ENCODE measurements around the gene FBXL16.
"Not testable (repeated sequence)": the region's sequence is repeated elsewhere in the genome, so short reads cannot be mapped to it uniquely, and the experiment has no call there.

The FBXL16 gene

DNA sequence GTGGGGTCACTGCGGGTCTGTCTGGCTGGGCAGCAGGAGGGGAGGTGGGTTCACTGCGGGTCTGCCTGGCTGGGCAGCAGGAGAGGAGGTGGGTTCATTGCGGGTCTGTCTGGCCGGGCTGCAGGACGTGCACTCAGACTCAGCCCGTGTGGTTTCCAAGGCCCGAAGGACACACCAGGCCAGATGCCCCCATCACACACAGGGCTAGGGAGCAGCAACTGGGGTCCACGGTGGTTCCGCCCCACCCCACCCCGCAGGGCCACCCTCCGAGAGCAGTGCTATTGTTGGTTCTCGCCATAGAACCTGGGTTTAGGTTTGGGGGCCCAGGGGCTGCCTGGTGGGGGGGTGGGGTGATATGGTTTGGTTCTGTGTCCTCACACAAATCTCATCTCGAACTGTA is 41.0 kb upstream of the FBXL16 start:
- Histone ChIP-seq H3K36me3 (ENCODE audit: control insufficient read depth in 1 of 2, insufficient read depth in 2 of 2, low read depth in 1 of 2, low read length in 2 of 2) (no peaks in the 10 kb centered on the region), H3K4ac (ENCODE audit: low read depth in 1 of 2, low read length in 2 of 2) (no peak overlapping the region), H3K4me2 (ENCODE audit: low read length, poor library complexity, severe bottlenecking) (no peak overlapping the region), H3K4me1 (ENCODE audit: control insufficient read depth, insufficient read depth, low read depth, low read length) (peaks cover 6% of the 10 kb centered on the region), H4K8ac (ENCODE audit: low read length) (no peak overlapping the region), H2BK120ac (ENCODE audit: low read depth, low read length) (no peak overlapping the region), H2AFZ (ENCODE audit: low read depth, low read length) (no peak overlapping the region), H2BK12ac (ENCODE audit: low read length in 2 of 2) (no peak overlapping the region), H3K23ac (ENCODE audit: low read length in 2 of 2) (no peak overlapping the region), H2BK15ac (ENCODE audit: low read depth, poor library complexity, severe bottlenecking) (no peak overlapping the region), H3K9me3 (ENCODE audit: control insufficient read depth, low read length) (no peaks in the 10 kb centered on the region), H4K91ac (ENCODE audit: low read length) (no peak overlapping the region), H3K27ac (ENCODE audit: low read length, poor library complexity, severe bottlenecking) (no peak overlapping the region), H3K14ac (ENCODE audit: low read length in 2 of 2) (no peak overlapping the region), H3K4me3 (ENCODE audit: insufficient read depth in 1 of 2, low read depth in 1 of 2, low read length in 2 of 2) (no peak overlapping the region), H3K18ac (ENCODE audit: low read depth in 1 of 2, low read length in 2 of 2) (no peak overlapping the region), H3K79me1 (replicated peaks; ENCODE audit: low read length, poor library complexity, severe bottlenecking) (peaks cover 2% of the 10 kb centered on the region), H2AK5ac (ENCODE audit: low read length, severe bottlenecking) (no peak overlapping the region), H2BK5ac (ENCODE audit: low read depth, low read length, poor library complexity, severe bottlenecking) (no peak overlapping the region), H3K27me3 (ENCODE audit: control insufficient read depth in 1 of 2, insufficient read depth in 1 of 2, low read length in 2 of 2) (peaks cover 0 to 16% of the 10 kb centered on the region in 2 experiments), H3K9ac (ENCODE audit: low read length) (no peak overlapping the region)
- no peak for DNase-seq
- whole genome bisulfite sequencing, result 87% methylated on average over 11 of the region's 13 CpGs

- Histone ChIP-seq H3K18ac (ENCODE audit: low read depth in 1 of 2, low read length in 2 of 2) (no peak overlapping the region), H3K27ac (ENCODE audit: low read length, poor library complexity, severe bottlenecking) (no peak overlapping the region), H2BK120ac (ENCODE audit: low read depth, low read length) (no peak overlapping the region), H4K91ac (ENCODE audit: low read length) (no peak overlapping the region), H3K4me3 (ENCODE audit: insufficient read depth in 1 of 2, low read depth in 1 of 2, low read length in 2 of 2) (no peak overlapping the region), H3K27me3 (ENCODE audit: control insufficient read depth in 1 of 2, insufficient read depth in 1 of 2, low read length in 2 of 2) (peaks cover 0 to 8% of the 10 kb centered on the region in 2 experiments), H3K79me1 (replicated peaks; ENCODE audit: low read length, poor library complexity, severe bottlenecking) (peaks cover 2% of the 10 kb centered on the region), H3K4me1 (ENCODE audit: control insufficient read depth, insufficient read depth, low read depth, low read length) (peaks cover 8% of the 10 kb centered on the region), H3K36me3 (ENCODE audit: control insufficient read depth in 1 of 2, insufficient read depth in 2 of 2, low read depth in 1 of 2, low read length in 2 of 2) (no peaks in the 10 kb centered on the region), H3K4me2 (ENCODE audit: low read length, poor library complexity, severe bottlenecking) (no peak overlapping the region), H2BK5ac (ENCODE audit: low read depth, low read length, poor library complexity, severe bottlenecking) (no peak overlapping the region), H3K9ac (ENCODE audit: low read length) (no peak overlapping the region), H2AK5ac (ENCODE audit: low read length, severe bottlenecking) (no peak overlapping the region), H2AFZ (ENCODE audit: low read depth, low read length) (no peak overlapping the region), H4K8ac (ENCODE audit: low read length) (no peak overlapping the region), H2BK12ac (ENCODE audit: low read length in 2 of 2) (no peak overlapping the region), H3K9me3 (ENCODE audit: control insufficient read depth, low read length) (no peaks in the 10 kb centered on the region), H3K4ac (ENCODE audit: low read depth in 1 of 2, low read length in 2 of 2) (no peak overlapping the region), H3K14ac (ENCODE audit: low read length in 2 of 2) (no peak overlapping the region), H3K23ac (ENCODE audit: low read length in 2 of 2) (no peak overlapping the region), H2BK15ac (ENCODE audit: low read depth, poor library complexity, severe bottlenecking) (no peak overlapping the region)
- WGBS, result 4% methylated on average over 14 of the region's 14 CpGs
- no peak for DNase-seq
These were observed 40.1 kb upstream of the FBXL16 start for GRCh38 chr16:745739-746138.

DNA sequence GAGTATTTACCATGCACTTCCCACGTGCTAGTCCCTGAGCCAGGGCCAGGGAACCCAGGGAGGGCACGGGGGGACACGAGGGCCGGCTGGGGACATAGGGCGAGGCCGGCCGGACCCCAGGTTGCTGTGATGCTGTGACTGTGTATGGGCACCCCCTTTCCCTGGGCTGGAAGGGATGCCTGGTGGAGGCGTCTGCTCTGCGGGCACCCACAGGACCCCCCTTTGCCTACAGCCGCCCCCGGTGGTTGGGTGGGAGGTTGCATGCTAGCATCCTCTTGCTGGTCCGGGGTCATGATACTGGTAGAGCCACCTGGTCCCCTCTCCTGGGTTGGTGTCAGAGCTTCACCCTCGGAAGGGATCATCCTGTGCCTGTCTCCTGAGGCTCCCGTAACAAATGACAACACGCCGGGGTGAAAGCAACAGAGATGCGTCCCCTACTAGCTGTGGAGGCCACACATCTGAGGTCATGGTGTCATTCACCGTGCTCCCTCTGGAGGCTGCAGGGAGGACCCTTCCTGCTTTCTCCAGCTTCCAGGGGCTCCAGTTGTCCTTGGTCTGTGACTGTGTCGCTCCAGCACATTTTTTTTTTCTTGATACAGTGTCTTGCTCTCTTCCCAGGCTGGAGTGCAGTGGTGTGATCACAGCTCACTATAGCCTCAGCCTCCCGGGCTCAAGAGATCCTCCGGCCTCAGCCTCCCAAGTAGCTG is 38.3 kb upstream of the FBXL16 start:
- H2BK120ac ChIP-seq (ENCODE audit: low read depth, low read length), result no peak overlapping the region
- H2AK5ac ChIP-seq (ENCODE audit: low read length, severe bottlenecking), result no peak overlapping the region
- no peak overlapping the region for H2AFZ ChIP-seq (ENCODE audit: low read depth, low read length)
- H3K4me3 ChIP-seq (ENCODE audit: insufficient read depth in 1 of 2, low read depth in 1 of 2, low read length in 2 of 2), result no peak overlapping the region
- H3K79me1 ChIP-seq (replicated peaks; ENCODE audit: low read length, poor library complexity, severe bottlenecking), result peaks cover 15% of the 10 kb centered on the region
- H3K36me3 ChIP-seq (ENCODE audit: control insufficient read depth in 1 of 2, insufficient read depth in 2 of 2, low read depth in 1 of 2, low read length in 2 of 2), result peaks cover 4 to 7% of the 10 kb centered on the region in 2 experiments
- no peak overlapping the region for H3K9ac ChIP-seq (ENCODE audit: low read length)
- no peak for DNase-seq
- H3K4me1 ChIP-seq (ENCODE audit: control insufficient read depth, insufficient read depth, low read depth, low read length), result peaks cover 17% of the 10 kb centered on the region
- H3K27ac ChIP-seq (ENCODE audit: low read length, poor library complexity, severe bottlenecking), result no peak overlapping the region
- H3K4me2 ChIP-seq (ENCODE audit: low read length, poor library complexity, severe bottlenecking), result no peak overlapping the region
- WGBS, result 90% methylated on average over 20 of the region's 21 CpGs
- H2BK12ac ChIP-seq (ENCODE audit: low read length in 2 of 2), result no peak overlapping the region
- H3K4ac ChIP-seq (ENCODE audit: low read depth in 1 of 2, low read length in 2 of 2), result no peak overlapping the region
- no peak overlapping the region for H4K91ac ChIP-seq (ENCODE audit: low read length)
- no peak overlapping the region for H2BK5ac ChIP-seq (ENCODE audit: low read depth, low read length, poor library complexity, severe bottlenecking)
- no peak overlapping the region for H3K14ac ChIP-seq (ENCODE audit: low read length in 2 of 2)
- no peaks in the 10 kb centered on the region for H3K9me3 ChIP-seq (ENCODE audit: control insufficient read depth, low read length)
- H4K8ac ChIP-seq (ENCODE audit: low read length), result no peak overlapping the region
- H3K27me3 ChIP-seq (ENCODE audit: control insufficient read depth in 1 of 2, insufficient read depth in 1 of 2, low read length in 2 of 2), result peaks cover 0 to 6% of the 10 kb centered on the region in 2 experiments
- no peak overlapping the region for H2BK15ac ChIP-seq (ENCODE audit: low read depth, poor library complexity, severe bottlenecking)
- no peak overlapping the region for H3K18ac ChIP-seq (ENCODE audit: low read depth in 1 of 2, low read length in 2 of 2)
- no peak overlapping the region for H3K23ac ChIP-seq (ENCODE audit: low read length in 2 of 2)

DNA sequence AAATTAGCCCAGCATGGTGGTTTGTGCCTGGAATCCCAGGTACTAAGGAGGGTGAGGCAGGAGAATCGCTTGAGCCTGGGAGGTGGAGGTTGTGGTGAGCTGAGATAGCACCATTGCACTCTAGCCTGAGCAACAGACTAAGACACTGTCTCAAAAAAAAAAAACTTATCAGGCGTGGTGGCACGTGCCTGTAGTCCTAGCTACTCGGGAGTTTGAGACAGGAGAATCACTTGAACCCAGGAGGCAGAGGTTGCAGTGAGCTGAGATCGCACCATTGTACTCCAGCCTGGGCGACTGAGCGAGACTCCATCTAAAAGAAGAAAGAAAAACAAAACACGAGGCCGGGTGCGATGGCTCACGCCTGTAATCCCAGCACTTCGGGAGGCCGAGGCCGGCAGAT is 37.3 kb upstream of the FBXL16 start:
- H3K18ac ChIP-seq (ENCODE audit: low read depth in 1 of 2, low read length in 2 of 2); H3K27ac ChIP-seq (ENCODE audit: low read length, poor library complexity, severe bottlenecking); H3K14ac ChIP-seq (ENCODE audit: low read length in 2 of 2); H2BK15ac ChIP-seq (ENCODE audit: low read depth, poor library complexity, severe bottlenecking); H2AK5ac ChIP-seq (ENCODE audit: low read length, severe bottlenecking); H3K27me3 ChIP-seq (ENCODE audit: control insufficient read depth in 1 of 2, insufficient read depth in 1 of 2, low read length in 2 of 2); DNase-seq; H3K4me2 ChIP-seq (ENCODE audit: low read length, poor library complexity, severe bottlenecking); H3K4ac ChIP-seq (ENCODE audit: low read depth in 1 of 2, low read length in 2 of 2); H3K9ac ChIP-seq (ENCODE audit: low read length); H3K9me3 ChIP-seq (ENCODE audit: control insufficient read depth, low read length); H4K8ac ChIP-seq (ENCODE audit: low read length); H4K91ac ChIP-seq (ENCODE audit: low read length); H3K23ac ChIP-seq (ENCODE audit: low read length in 2 of 2); H2AFZ ChIP-seq (ENCODE audit: low read depth, low read length); H2BK120ac ChIP-seq (ENCODE audit: low read depth, low read length); H2BK12ac ChIP-seq (ENCODE audit: low read length in 2 of 2); H2BK5ac ChIP-seq (ENCODE audit: low read depth, low read length, poor library complexity, severe bottlenecking); H3K4me3 ChIP-seq (ENCODE audit: insufficient read depth in 1 of 2, low read depth in 1 of 2, low read length in 2 of 2): not testable (repeated sequence)
- H3K36me3 ChIP-seq (ENCODE audit: control insufficient read depth in 1 of 2, insufficient read depth in 2 of 2, low read depth in 1 of 2, low read length in 2 of 2), result peaks cover 7 to 16% of the 10 kb centered on the region in 2 experiments
- peaks cover 18% of the 10 kb centered on the region for H3K79me1 ChIP-seq (replicated peaks; ENCODE audit: low read length, poor library complexity, severe bottlenecking)
- peaks cover 17% of the 10 kb centered on the region for H3K4me1 ChIP-seq (ENCODE audit: control insufficient read depth, insufficient read depth, low read depth, low read length)
- 88% methylated on average over 13 of the region's 14 CpGs for WGBS
